ENCODE data around the gene AMMECR1. TPM values are rescaled to one million over a fixed set of nuclear protein-coding genes. Genes with fewer than 3 reads are reported as not detected.

Gene AMMECR1
- total RNA-seq, 4 donors from 2014 or later, result 3.0 to 5.1 (median 3.7) TPM

DNA sequence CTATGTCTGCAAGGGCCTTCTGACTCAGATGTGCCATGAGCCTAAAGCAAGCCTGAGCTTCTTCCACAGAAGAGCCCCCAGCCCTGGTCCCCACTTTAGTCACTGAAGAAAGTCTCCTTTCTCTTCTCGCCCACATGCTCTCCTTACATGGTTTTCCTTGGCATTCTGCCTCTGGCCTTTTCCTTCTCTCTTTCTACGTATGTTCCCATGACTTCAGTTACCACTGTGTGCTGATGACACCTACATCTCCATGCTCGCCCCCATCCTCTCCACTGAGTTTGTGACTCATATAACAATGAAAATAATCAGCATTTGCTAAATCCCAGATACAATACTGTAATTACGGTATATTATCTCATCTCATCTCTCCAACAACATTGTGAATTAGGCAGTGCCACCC, 149.3 kb downstream of the AMMECR1 start:
- TF ChIP-seq, protein P1, sequence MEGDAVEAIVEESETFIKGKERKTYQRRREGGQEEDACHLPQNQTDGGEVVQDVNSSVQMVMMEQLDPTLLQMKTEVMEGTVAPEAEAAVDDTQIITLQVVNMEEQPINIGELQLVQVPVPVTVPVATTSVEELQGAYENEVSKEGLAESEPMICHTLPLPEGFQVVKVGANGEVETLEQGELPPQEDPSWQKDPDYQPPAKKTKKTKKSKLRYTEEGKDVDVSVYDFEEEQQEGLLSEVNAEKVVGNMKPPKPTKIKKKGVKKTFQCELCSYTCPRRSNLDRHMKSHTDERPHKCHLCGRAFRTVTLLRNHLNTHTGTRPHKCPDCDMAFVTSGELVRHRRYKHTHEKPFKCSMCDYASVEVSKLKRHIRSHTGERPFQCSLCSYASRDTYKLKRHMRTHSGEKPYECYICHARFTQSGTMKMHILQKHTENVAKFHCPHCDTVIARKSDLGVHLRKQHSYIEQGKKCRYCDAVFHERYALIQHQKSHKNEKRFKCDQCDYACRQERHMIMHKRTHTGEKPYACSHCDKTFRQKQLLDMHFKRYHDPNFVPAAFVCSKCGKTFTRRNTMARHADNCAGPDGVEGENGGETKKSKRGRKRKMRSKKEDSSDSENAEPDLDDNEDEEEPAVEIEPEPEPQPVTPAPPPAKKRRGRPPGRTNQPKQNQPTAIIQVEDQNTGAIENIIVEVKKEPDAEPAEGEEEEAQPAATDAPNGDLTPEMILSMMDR (IDR thresholded peaks at IDR 0.05; ENCODE audit: low read depth), result no peak

DNA sequence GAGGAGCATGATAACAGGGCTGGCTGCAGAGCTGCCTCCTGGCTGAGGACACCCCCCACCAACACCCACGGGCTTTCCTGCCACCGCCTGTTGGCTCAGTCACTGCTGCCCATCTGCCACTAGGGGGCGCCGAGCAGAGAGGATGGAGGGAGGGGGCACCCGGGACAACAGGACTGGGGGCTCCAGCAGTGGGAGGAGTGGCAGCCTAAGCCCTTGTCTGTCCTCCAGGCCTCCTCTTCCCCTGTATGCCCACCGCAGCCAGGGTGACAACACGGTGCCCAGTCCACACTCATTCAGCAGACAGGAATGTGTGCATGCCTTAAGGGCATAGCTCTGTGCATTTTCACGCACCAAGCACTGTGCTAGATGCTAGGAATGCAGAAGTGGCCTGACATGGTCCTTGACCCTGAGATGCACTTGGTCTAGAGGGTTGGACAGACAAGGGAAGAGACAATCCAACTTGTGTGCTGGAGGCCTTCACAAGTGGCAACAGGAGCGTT, 149.9 kb downstream of the AMMECR1 start:
- TF ChIP-seq, protein P1 (IDR thresholded peaks at IDR 0.05; ENCODE audit: low read depth), result no peak

GRCh38 chrX:110163488-110163887, 154.4 kb downstream of the AMMECR1 start:
- TF ChIP-seq, protein P1 (IDR thresholded peaks at IDR 0.05; ENCODE audit: low read depth), result no peak

GRCh38 chrX:110162867-110163266, 155.0 kb downstream of the AMMECR1 start:
- TF ChIP-seq, protein P1 (IDR thresholded peaks at IDR 0.05; ENCODE audit: low read depth), result no peak

DNA sequence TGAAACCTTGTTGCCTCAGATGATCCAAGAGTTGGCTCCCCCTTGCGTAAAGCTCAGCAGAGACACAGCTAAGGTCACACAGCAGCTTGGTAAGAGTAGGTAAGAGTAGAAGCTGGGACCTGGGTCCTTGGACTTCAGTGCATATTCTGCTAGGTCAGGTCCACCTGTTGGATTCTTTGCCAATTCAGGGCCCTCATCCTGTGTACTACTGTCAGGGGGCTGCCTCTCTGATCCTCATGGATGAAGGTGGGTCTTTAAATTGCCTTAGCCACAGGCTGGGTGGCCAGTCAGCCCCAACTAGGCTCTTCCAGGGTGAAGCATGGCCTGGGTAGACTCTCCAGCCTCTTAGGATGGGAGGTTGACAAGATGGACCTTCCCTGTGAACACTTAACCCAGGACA, 155.8 kb downstream of the AMMECR1 start:
- TF ChIP-seq, protein P1 (IDR thresholded peaks at IDR 0.05; ENCODE audit: low read depth), result no peak

DNA sequence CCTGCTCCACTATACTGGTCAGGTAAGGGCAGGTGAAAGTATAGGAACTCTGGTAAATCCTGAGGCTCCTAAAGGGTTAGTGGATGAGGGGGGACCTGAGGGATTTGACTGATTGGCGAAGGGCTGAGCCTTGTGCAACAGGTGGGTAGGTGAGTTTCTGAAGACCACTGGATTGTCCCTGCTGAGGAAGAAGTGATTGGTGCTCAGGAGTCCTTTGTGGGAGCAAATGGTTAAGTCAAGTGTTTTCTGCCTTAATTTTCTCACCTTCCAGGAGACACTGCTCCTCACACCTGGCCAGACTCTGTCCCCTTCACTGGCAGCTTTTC, 156.6 kb downstream of the AMMECR1 start:
- TF ChIP-seq, protein P1 (IDR thresholded peaks at IDR 0.05; ENCODE audit: low read depth), result no peak

GRCh38 chrX:110159865-110160264, 158.0 kb downstream of the AMMECR1 start:
- TF ChIP-seq, protein P1 (IDR thresholded peaks at IDR 0.05; ENCODE audit: low read depth), result no peak
